GM06990 (cell line): ENCODE data around the gene CCSER2.

Experiments used
- DNase-seq: peaks from one replicate; pipeline ENCODE4 v3.0.0-alpha.2; 2011; ENCODE audit not compliant: insufficient read length; ENCODE audit errors: extremely low read depth
- H3K27me3 ChIP-seq: replicated peaks from 2 replicates; pipeline ENCODE4 v1.6.0; 2011; ENCODE audit warnings: low read length; ENCODE audit not compliant: control insufficient read depth, insufficient read depth
- H3K36me3 ChIP-seq: 2 replicates; pipeline ENCODE4 v1.5.1; 2011; ENCODE audit warnings: low read length; ENCODE audit not compliant: control insufficient read depth, insufficient read depth
- H3K4me3 ChIP-seq: replicated peaks from 2 replicates; pipeline ENCODE4 v1.5.1; 2011; ENCODE audit warnings: low read depth, mild to moderate bottlenecking, control low read depth, low read length
- TF ChIP-seq, protein P1 (sequence below): IDR thresholded peaks from 2 replicates; pipeline ENCODE4 v1.5.1; 2011; ENCODE audit warnings: low read length, control low read depth, mild to moderate bottlenecking, inconsistent platforms; ENCODE audit not compliant: insufficient read depth, poor library complexity, severe bottlenecking

The CCSER2 gene

DNA sequence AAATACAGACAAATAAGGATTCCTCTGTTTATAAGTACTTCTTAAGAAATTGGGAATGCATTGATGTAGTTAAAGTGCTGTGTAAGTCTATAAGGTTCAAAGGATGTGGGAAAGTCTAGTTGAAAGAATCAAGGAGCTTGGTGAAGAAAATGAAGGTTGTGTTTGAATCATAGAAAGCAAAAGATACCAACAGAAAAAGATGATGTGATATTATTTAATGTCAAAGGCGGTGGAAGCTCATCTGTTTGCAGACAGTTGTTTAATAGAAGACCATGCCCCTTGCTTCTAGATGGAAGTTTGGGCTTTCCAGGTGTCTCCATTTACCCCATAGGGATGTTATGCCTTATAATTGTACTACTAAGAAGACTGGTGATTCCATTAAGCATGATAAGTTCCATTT lies 150.3 kb downstream of the CCSER2 start:
- DNase-seq = no peak
- TF ChIP-seq, protein P1, sequence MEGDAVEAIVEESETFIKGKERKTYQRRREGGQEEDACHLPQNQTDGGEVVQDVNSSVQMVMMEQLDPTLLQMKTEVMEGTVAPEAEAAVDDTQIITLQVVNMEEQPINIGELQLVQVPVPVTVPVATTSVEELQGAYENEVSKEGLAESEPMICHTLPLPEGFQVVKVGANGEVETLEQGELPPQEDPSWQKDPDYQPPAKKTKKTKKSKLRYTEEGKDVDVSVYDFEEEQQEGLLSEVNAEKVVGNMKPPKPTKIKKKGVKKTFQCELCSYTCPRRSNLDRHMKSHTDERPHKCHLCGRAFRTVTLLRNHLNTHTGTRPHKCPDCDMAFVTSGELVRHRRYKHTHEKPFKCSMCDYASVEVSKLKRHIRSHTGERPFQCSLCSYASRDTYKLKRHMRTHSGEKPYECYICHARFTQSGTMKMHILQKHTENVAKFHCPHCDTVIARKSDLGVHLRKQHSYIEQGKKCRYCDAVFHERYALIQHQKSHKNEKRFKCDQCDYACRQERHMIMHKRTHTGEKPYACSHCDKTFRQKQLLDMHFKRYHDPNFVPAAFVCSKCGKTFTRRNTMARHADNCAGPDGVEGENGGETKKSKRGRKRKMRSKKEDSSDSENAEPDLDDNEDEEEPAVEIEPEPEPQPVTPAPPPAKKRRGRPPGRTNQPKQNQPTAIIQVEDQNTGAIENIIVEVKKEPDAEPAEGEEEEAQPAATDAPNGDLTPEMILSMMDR = no peak
- Histone ChIP-seq H3K36me3 (no peaks in the 10 kb centered on the region), H3K4me3 (no peak overlapping the region), H3K27me3 (no peaks in the 10 kb centered on the region)

DNA sequence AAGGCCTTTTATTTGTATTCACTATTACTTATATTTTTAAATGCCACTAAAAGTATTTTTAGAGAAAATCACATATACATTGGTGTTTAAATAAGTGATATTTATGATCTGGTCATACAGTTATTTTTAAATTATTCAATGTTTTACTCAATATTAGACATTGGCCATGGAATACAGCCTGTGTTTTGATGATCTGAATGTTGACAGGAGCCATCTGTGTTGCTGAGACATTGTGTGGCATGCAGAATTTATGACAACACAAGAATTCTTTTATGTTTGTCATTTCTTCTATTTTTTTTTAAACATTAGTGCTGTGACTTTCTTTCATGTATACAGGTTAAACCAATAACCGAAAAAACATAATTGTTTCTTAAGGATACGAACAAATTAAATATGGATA lies 156.2 kb downstream of the CCSER2 start:
- Histone ChIP-seq H3K4me3 (no peak overlapping the region), H3K27me3 (no peaks in the 10 kb centered on the region), H3K36me3 (no peaks in the 10 kb centered on the region)
- TF ChIP-seq, protein P1 = no peak
- no peak for DNase-seq

DNA sequence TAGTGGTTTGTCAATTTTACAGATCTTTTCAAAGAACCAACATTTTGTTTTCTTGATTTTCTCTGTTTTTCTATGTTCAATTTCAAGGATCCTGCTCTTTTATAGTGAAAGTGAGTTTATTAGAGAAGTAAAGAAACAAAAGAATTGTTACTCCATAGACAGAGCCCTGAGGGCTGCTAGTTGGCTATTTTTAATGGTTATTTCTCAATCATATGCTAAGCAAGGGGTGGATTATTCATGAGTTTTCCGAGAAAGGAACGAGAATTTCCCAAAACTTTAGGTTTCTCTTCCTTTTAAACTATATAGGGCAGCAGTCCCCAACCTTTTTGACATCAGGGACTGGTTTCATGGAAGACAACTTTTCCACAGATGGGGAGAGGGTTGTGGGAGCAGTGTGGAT lies 165.0 kb downstream of the CCSER2 start:
- Histone ChIP-seq H3K4me3 (no peak overlapping the region), H3K36me3 (no peaks in the 10 kb centered on the region), H3K27me3 (no peaks in the 10 kb centered on the region)
- TF ChIP-seq, protein P1 = no peak
- no peak for DNase-seq

DNA sequence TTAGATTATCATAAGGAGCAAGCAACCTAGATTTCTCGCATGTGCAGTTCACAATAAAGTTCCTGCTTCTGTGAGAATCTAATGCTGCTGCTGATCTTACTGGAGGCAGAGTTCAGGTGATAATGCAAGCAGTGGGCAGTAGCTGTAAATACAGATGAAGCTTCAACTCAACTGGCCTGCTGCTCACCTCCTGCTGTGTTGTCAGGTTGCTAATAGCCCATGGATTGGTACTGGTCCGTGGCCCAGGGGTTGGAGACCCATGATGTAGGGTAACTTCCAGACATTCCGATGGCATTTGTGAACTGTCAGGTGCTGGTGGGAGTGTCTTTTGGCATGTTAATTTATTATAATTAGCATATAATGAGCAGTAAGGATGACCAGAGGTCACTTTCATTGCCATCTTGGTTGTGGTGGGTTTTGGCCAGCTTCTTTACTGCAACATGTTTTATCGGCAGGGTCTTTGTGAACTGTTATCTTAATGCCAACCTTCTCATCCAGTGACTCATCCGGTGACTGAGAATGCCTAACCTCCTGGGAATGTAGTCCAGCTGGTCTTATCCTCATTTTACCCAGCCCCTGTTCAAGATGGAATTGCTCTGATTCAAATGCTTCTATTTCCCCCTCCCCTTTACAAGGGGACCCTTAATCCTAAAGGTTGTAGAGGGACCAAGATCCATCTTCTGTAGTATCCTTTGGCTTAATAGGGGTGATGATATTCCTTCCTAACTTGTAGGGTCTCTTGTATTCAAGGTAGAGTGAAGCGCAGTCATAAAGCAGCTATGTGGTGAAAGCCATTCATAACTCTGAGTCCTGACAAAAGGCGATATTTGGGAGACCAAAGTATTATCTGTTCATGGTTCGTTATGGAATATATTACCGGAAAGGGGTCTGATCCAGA lies 165.8 kb downstream of the CCSER2 start:
- TF ChIP-seq, protein P1 = no peak
- H3K36me3 ChIP-seq = no peaks in the 10 kb centered on the region
- no peak for DNase-seq
- H3K4me3 ChIP-seq = no peak overlapping the region
- H3K27me3 ChIP-seq = no peaks in the 10 kb centered on the region

DNA sequence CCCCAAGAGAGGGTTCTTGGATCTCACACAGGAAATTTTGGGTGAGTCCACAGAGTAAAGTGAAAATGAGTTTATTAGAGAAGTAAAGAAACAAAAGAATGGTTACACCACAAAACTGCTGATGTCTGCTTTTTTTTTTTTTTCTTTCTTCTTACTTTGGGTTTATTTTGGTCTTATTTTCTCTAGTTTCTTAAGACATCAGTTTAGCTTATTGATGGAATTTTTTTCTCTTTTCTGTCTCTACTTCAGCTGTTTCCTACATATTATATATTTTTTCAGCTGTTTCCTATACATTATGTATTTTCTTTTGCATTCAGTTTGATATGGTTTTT lies 166.4 kb downstream of the CCSER2 start:
- TF ChIP-seq, protein P1 = no peak
- H3K27me3 ChIP-seq = no peaks in the 10 kb centered on the region
- H3K36me3 ChIP-seq = no peaks in the 10 kb centered on the region
- no peak overlapping the region for H3K4me3 ChIP-seq
- DNase-seq = no peak
